PFSK-1 (cell line): ENCODE data around the gene FBN1.

ENCODE experiments used
- POLR2AphosphoS5 ChIP-seq: IDR thresholded peaks from 2 replicates; pipeline ENCODE4 v1.6.1; 2012; ENCODE audit warnings: low read depth, mild to moderate bottlenecking, control low read depth, low read length, moderate library complexity
- REST ChIP-seq, 2 experiments: IDR thresholded peaks; 2 replicates each; pipeline versions ENCODE4 v1.6.1 to v1.8.0; 2011 to 2012; ENCODE audit warnings: low read depth in 2 of 2, low read length in 2 of 2, control low read depth in 1 of 2, inconsistent platforms in 1 of 2, mild to moderate bottlenecking in 1 of 2, moderate library complexity in 1 of 2; ENCODE audit not compliant: insufficient read depth in 1 of 2
- SIN3A ChIP-seq: IDR thresholded peaks from 2 replicates; pipeline ENCODE4 v1.6.1; 2012; ENCODE audit warnings: mild to moderate bottlenecking, low read length, moderate library complexity, borderline replicate concordance; ENCODE audit not compliant: insufficient read depth
- TAF1 ChIP-seq: IDR thresholded peaks from 2 replicates; pipeline ENCODE4 v1.6.1; 2012; ENCODE audit warnings: low read length, control low read depth, borderline replicate concordance; ENCODE audit not compliant: insufficient read depth

GRCh38 chr15:48392356-48392755, 253.2 kb downstream of the FBN1 start:
- TF ChIP-seq POLR2AphosphoS5 = no peak
- TF ChIP-seq REST (IDR thresholded peaks at IDR 0.05; ENCODE audit: insufficient read depth in 1 of 2, low read depth in 2 of 2, low read length in 2 of 2) = no peak
- no peak for TF ChIP-seq SIN3A
- no peak for TF ChIP-seq TAF1
